IMR-90 (cell line): ENCODE data around the gene EEF2K. TPM values are rescaled to one million over a fixed set of nuclear protein-coding genes. Genes with fewer than 3 reads are reported as not detected.
"Not testable (repeated sequence)": the region's sequence is repeated elsewhere in the genome, so short reads cannot be mapped to it uniquely, and the experiment has no call there.

ENCODE experiments used
- ATAC-seq: fragments of 200-7000 bp; cut with Tn5 transposase; 2 replicates; pipeline ENCODE4 v1.9.1; 2020; ENCODE audit warnings: low read depth, mild to moderate bottlenecking, moderate library complexity
- BruUV-seq: library from RNA; stranded (reverse); fragments of 400-500 nt; replicated peaks from 2 replicates; lab custom pipeline; 2021; lab: Mats Ljungman, UMichigan
- CTCF ChIA-PET: fragments of 300-600 bp; formaldehyde crosslinking; extraction: SDS; loops from one replicate; lab custom pipeline; 2021; ENCODE audit warnings: antibody characterized with exemption; lab: Yijun Ruan, JAX
- POLR2A ChIA-PET: fragments of 300-600 bp; sonication (Branson Sonifier 250); formaldehyde crosslinking; loops from one replicate; lab custom pipeline; 2022; ENCODE audit warnings: antibody characterized with exemption; ENCODE audit not compliant: unreplicated experiment; lab: Charles Lee
- DNase-seq: peaks from one replicate; pipeline ENCODE4 v3.0.0; 2013
- H2AFZ ChIP-seq: replicated peaks from 2 replicates; pipeline ENCODE3; 2013; ENCODE audit warnings: low read length, mild to moderate bottlenecking; ENCODE audit not compliant: poor library complexity
- H2AK5ac ChIP-seq: 2 replicates; pipeline ENCODE4 v1.6.1; 2013; ENCODE audit warnings: low read depth, low read length, inconsistent platforms
- H2AK9ac ChIP-seq: replicated peaks from 2 replicates; pipeline ENCODE3; 2013; ENCODE audit warnings: mild to moderate bottlenecking, low read depth, low read length, moderate library complexity; ENCODE audit not compliant: poor library complexity
- H2BK120ac ChIP-seq: 2 replicates; pipeline ENCODE4 v1.6.1; 2013; ENCODE audit warnings: low read depth, low read length, inconsistent platforms
- H2BK15ac ChIP-seq: 3 replicates; pipeline ENCODE4 v1.6.1; 2013; ENCODE audit warnings: low read depth, low read length, inconsistent platforms
- H2BK20ac ChIP-seq: 2 replicates; pipeline ENCODE4 v1.6.1; 2013; ENCODE audit warnings: low read depth, mild to moderate bottlenecking, inconsistent platforms, low read length, moderate library complexity
- H2BK5ac ChIP-seq: 2 replicates; pipeline ENCODE4 v1.6.1; 2013; ENCODE audit warnings: mild to moderate bottlenecking, low read depth, low read length, inconsistent platforms; ENCODE audit not compliant: poor library complexity, severe bottlenecking
- H3K14ac ChIP-seq: replicated peaks from 2 replicates; pipeline ENCODE4 v1.6.1; 2013; ENCODE audit warnings: low read depth, low read length, inconsistent platforms
- H3K18ac ChIP-seq: 2 replicates; pipeline ENCODE4 v1.6.1; 2013; ENCODE audit warnings: low read depth, low read length, control low read depth
- H3K23ac ChIP-seq: 2 replicates; pipeline ENCODE4 v1.6.1; 2013; ENCODE audit warnings: low read depth, low read length, inconsistent platforms
- H3K27ac ChIP-seq: 2 replicates; pipeline ENCODE4 v1.5.1; 2013; ENCODE audit warnings: mild to moderate bottlenecking, control low read depth, low read length; ENCODE audit not compliant: insufficient read depth
- H3K27me3 ChIP-seq: 2 replicates; pipeline ENCODE4 v1.6.1; 2013; ENCODE audit warnings: low read length; ENCODE audit not compliant: control insufficient read depth, insufficient read depth
- H3K36me3 ChIP-seq: 2 replicates; pipeline ENCODE4 v1.6.1; 2013; ENCODE audit warnings: low read length, mixed read lengths; ENCODE audit not compliant: control insufficient read depth, insufficient read depth
- H3K4ac ChIP-seq: 2 replicates; pipeline ENCODE4 v1.6.1; 2013; ENCODE audit warnings: low read depth, low read length, inconsistent platforms
- H3K4me1 ChIP-seq: 2 replicates; pipeline ENCODE4 v1.6.1; 2013; ENCODE audit warnings: low read length, mixed read lengths; ENCODE audit not compliant: control insufficient read depth, insufficient read depth
- H3K4me2 ChIP-seq: 2 replicates; pipeline ENCODE4 v1.6.1; 2013; ENCODE audit warnings: low read depth, mild to moderate bottlenecking, control low read depth, low read length, moderate library complexity
- H3K4me3 ChIP-seq: 2 replicates; pipeline ENCODE4 v1.5.1; 2013; ENCODE audit warnings: low read depth, mild to moderate bottlenecking, control low read depth, low read length, moderate library complexity; ENCODE audit not compliant: insufficient read depth
- H3K56ac ChIP-seq: 2 replicates; pipeline ENCODE4 v1.6.1; 2013; ENCODE audit warnings: low read length, inconsistent platforms; ENCODE audit not compliant: insufficient read depth; ENCODE audit errors: extremely low read depth
- H3K79me1 ChIP-seq, 2 experiments: 2 replicates each; pipeline ENCODE4 v1.6.1; 2013; ENCODE audit warnings: low read length in 2 of 2, inconsistent platforms in 1 of 2, low read depth in 1 of 2
- H3K9ac ChIP-seq: 2 replicates; pipeline ENCODE4 v1.6.1; 2013; ENCODE audit warnings: low read depth, low read length, control low read depth
- H3K9me1 ChIP-seq: 2 replicates; pipeline ENCODE4 v1.6.1; 2013; ENCODE audit warnings: low read length, inconsistent platforms; ENCODE audit not compliant: insufficient read depth
- H3K9me3 ChIP-seq: 2 replicates; pipeline ENCODE4 v1.6.1; 2013; ENCODE audit warnings: low read length; ENCODE audit not compliant: control insufficient read depth, insufficient read depth
- H4K20me1 ChIP-seq: 2 replicates; pipeline ENCODE4 v1.6.1; 2013; ENCODE audit warnings: low read length, inconsistent platforms; ENCODE audit not compliant: insufficient read depth
- H4K5ac ChIP-seq: 2 replicates; pipeline ENCODE4 v1.6.1; 2013; ENCODE audit warnings: mild to moderate bottlenecking, low read depth, low read length, control low read depth
- H4K8ac ChIP-seq, 2 experiments: 2 replicates each; pipeline ENCODE4 v1.6.1; 2013; ENCODE audit warnings: low read depth in 2 of 2, low read length in 2 of 2, control low read depth in 1 of 2, inconsistent platforms in 1 of 2
- H4K91ac ChIP-seq: 2 replicates; pipeline ENCODE4 v1.6.1; 2013; ENCODE audit warnings: low read depth, low read length, inconsistent platforms; ENCODE audit not compliant: insufficient read depth
- WGBS, 2 experiments: methylation state at CpG; one replicate each; pipeline versions ENCODE4 v1.1.5 to v1.1.7; 2013; ENCODE audit warnings: missing lambda C conversion rate in 2 of 2; ENCODE audit not compliant: insufficient read length in 1 of 2; ENCODE audit errors: extremely low coverage in 2 of 2; 5-methylcytosine and 5-hydroxymethylcytosine counted together
- dilution Hi-C: fragments of 300-500 bp; cut with HindIII; formaldehyde crosslinking; loops from one replicate; pipeline ENCODE4 v1.14.3; 2018; ENCODE audit warnings: low sequenced_read_pairs; ENCODE audit not compliant: unreplicated experiment
- in situ Hi-C: fragments of 300-500 bp; cut with MboI; formaldehyde crosslinking; loops from 3 replicates; pipeline ENCODE4 v1.14.3; 2019; ENCODE audit warnings: low sequenced_read_pairs, inconsistent platforms, mixed read lengths
- intact Hi-C: fragments of 100-400 bp; cut with micrococcal nuclease; formaldehyde crosslinking; loops from 2 replicates; pipeline ENCODE4 v1.10.0; 2022
- polyA plus RNA-seq, 3 experiments: library from polyadenylated mRNA; depleted of rRNA; stranded (reverse); fragments of >200 nt; gene quantifications; 2 replicates each; pipeline ENCODE4 v1.2.3, GENCODE V29; 2012; ENCODE audit warnings: low replicate concordance in 1 of 3
- total RNA-seq: library from RNA; depleted of rRNA; stranded (reverse); fragments of >200 nt; gene quantifications from 2 replicates; pipeline ENCODE4 v1.2.3, GENCODE V29; 2012

The EEF2K gene
- total and polyA plus RNA-seq, 2 of the 4 experiments (the other 2 are of a cell fraction): 9.7 to 16.5 TPM

DNA sequence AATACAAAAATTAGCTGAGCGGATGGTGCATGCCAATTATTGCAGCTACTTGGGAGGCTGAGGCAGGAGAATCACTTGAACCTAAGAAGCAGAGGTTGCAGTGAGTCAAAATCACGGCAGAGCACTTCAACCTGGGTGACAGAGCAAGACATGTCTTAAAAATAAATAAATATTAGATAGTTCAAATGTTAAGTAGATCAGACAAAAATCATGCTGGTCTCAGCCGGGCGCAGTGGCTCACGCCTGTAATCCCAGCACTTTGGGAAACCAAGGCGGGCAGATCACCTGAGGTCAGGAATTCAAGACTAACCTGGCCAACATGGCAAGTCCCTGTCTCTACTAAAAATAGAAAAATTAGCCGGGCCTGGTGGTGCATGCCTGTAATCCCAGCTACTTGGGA, 95.3 kb downstream of the EEF2K start:
- POLR2A ChIA-PET, H2AK5ac ChIP-seq, H2BK20ac ChIP-seq, H4K5ac ChIP-seq, H4K91ac ChIP-seq, H2AFZ ChIP-seq, intact Hi-C loops, H4K8ac ChIP-seq, in situ Hi-C loops, H3K56ac ChIP-seq, H3K9ac ChIP-seq, H3K9me3 ChIP-seq, H3K4me2 ChIP-seq, H3K4me3 ChIP-seq, H2BK5ac ChIP-seq, BruUV-seq, H3K4ac ChIP-seq, H3K14ac ChIP-seq, dilution Hi-C loops, H3K9me1 ChIP-seq, H3K4me1 ChIP-seq, H3K23ac ChIP-seq, H3K27me3 ChIP-seq, H2BK120ac ChIP-seq, H2BK15ac ChIP-seq, H3K27ac ChIP-seq, DNase-seq, ATAC-seq, H2AK9ac ChIP-seq, H3K18ac ChIP-seq: not testable (repeated sequence)
- peaks cover 56% of the 10 kb centered on the region for H4K20me1 ChIP-seq
- 86% methylated on average over 1 of the region's 7 CpGs; no CpG with 5 or more reads in 1 of the 2 experiments for WGBS, 2 experiments
- H3K36me3 ChIP-seq: peaks cover 15% of the 10 kb centered on the region
- peaks cover 13 to 72% of the 10 kb centered on the region in 2 experiments for H3K79me1 ChIP-seq
- CTCF ChIA-PET: interaction anchor here (1.0 to 2.5 kb wide), 4 partner anchors 28 to 303 kb away, joined by 3 to 7 read pairs (median 6); partner anchors contain the start of gene EEF2K
